ENCODE results near the gene PHF8.
A peak's percentile ranks its signal among the peaks of the same experiment; 100 is the strongest.

The PHF8 gene

GRCh38 chrX:54044126-54044876 lies at the start of gene PHF8:
Gene PHF8 (minus strand): TSS chrX:54044473. CDS start chrX:54042728, 1,745 bp downstream.
- H3K27me3 Mint-ChIP-seq: peaks cover 9% of the 10 kb centered on the region
- DNase-seq: peak; percentile 94
- H3K27ac Mint-ChIP-seq: peak within 1 kb of the TSS; percentile 99
- H3K36me3 Mint-ChIP-seq (ENCODE audit: low read depth): peaks cover 37% of the 10 kb centered on the region
- H3K4me3 Mint-ChIP-seq: peak within 1 kb of the TSS; percentile 90
- peaks cover 27% of the 10 kb centered on the region for H3K4me1 Mint-ChIP-seq (ENCODE audit: low read depth)
- H3K9me3 Mint-ChIP-seq: no peaks in the 10 kb centered on the region

- Mint-ChIP-seq H3K36me3 (ENCODE audit: low read depth) (peaks cover 2% of the 10 kb centered on the region), H3K4me3 (no peak overlapping the region), H3K27ac (no peak overlapping the region), H3K4me1 (ENCODE audit: low read depth) (no peaks in the 10 kb centered on the region), H3K27me3 (peaks cover 2% of the 10 kb centered on the region), H3K9me3 (no peaks in the 10 kb centered on the region)
- no peak for DNase-seq
These were observed 49.3 kb upstream of the PHF8 start for GRCh38 chrX:54093571-54093970.

- Mint-ChIP-seq H3K36me3 (ENCODE audit: low read depth) (peaks cover 2% of the 10 kb centered on the region), H3K4me3 (no peak overlapping the region), H3K27ac (no peak overlapping the region), H3K27me3 (peaks cover under 1% of the 10 kb centered on the region), H3K4me1 (ENCODE audit: low read depth) (no peaks in the 10 kb centered on the region), H3K9me3 (no peaks in the 10 kb centered on the region)
- no peak for DNase-seq
These were observed 48.9 kb upstream of the PHF8 start for GRCh38 chrX:54093159-54093558.

- Mint-ChIP-seq H3K4me3 (no peak overlapping the region), H3K9me3 (no peaks in the 10 kb centered on the region), H3K27me3 (no peaks in the 10 kb centered on the region), H3K27ac (no peak overlapping the region), H3K4me1 (ENCODE audit: low read depth) (no peaks in the 10 kb centered on the region), H3K36me3 (ENCODE audit: low read depth) (peaks cover 2% of the 10 kb centered on the region)
- no peak for DNase-seq
These were observed 46.6 kb upstream of the PHF8 start for GRCh38 chrX:54090880-54091279.

GRCh38 chrX:54089191-54089590 lies 44.9 kb upstream of the PHF8 start:
- no peak for DNase-seq
- Mint-ChIP-seq H3K4me3 (no peak overlapping the region), H3K36me3 (ENCODE audit: low read depth) (peaks cover 9% of the 10 kb centered on the region), H3K9me3 (no peaks in the 10 kb centered on the region), H3K4me1 (ENCODE audit: low read depth) (peaks cover 1% of the 10 kb centered on the region), H3K27me3 (no peaks in the 10 kb centered on the region), H3K27ac (no peak overlapping the region)

- H3K27ac Mint-ChIP-seq: no peak overlapping the region
- no peaks in the 10 kb centered on the region for H3K27me3 Mint-ChIP-seq
- no peaks in the 10 kb centered on the region for H3K9me3 Mint-ChIP-seq
- peaks cover 9% of the 10 kb centered on the region for H3K36me3 Mint-ChIP-seq (ENCODE audit: low read depth)
- H3K4me3 Mint-ChIP-seq: no peak overlapping the region
- DNase-seq: no peak
- peaks cover 1% of the 10 kb centered on the region for H3K4me1 Mint-ChIP-seq (ENCODE audit: low read depth)
These were observed 43.4 kb upstream of the PHF8 start for GRCh38 chrX:54087661-54088060.

- peaks cover 9% of the 10 kb centered on the region for H3K36me3 Mint-ChIP-seq (ENCODE audit: low read depth)
- H3K27me3 Mint-ChIP-seq: no peaks in the 10 kb centered on the region
- H3K4me1 Mint-ChIP-seq (ENCODE audit: low read depth): peaks cover 1% of the 10 kb centered on the region
- DNase-seq: no peak
- no peak overlapping the region for H3K4me3 Mint-ChIP-seq
- H3K27ac Mint-ChIP-seq: peak overlapping the region; percentile 70
- H3K9me3 Mint-ChIP-seq: no peaks in the 10 kb centered on the region
These were observed 41.4 kb upstream of the PHF8 start for GRCh38 chrX:54085666-54086065.

- Mint-ChIP-seq H3K4me3 (no peak overlapping the region), H3K9me3 (no peaks in the 10 kb centered on the region), H3K27ac (no peak overlapping the region), H3K36me3 (ENCODE audit: low read depth) (no peaks in the 10 kb centered on the region), H3K4me1 (ENCODE audit: low read depth) (no peaks in the 10 kb centered on the region), H3K27me3 (peaks cover 2% of the 10 kb centered on the region)
- DNase-seq: no peak
These were observed 32.6 kb upstream of the PHF8 start for GRCh38 chrX:54076903-54077302.

GRCh38 chrX:54074826-54075225 lies 30.6 kb upstream of the PHF8 start:
- no peak overlapping the region for H3K4me3 Mint-ChIP-seq
- H3K27ac Mint-ChIP-seq: no peak overlapping the region
- H3K4me1 Mint-ChIP-seq (ENCODE audit: low read depth): no peaks in the 10 kb centered on the region
- no peaks in the 10 kb centered on the region for H3K9me3 Mint-ChIP-seq
- no peak for DNase-seq
- no peaks in the 10 kb centered on the region for H3K36me3 Mint-ChIP-seq (ENCODE audit: low read depth)
- peaks cover 10% of the 10 kb centered on the region for H3K27me3 Mint-ChIP-seq

- H3K27me3 Mint-ChIP-seq: peaks cover 19% of the 10 kb centered on the region
- no peak for DNase-seq
- H3K27ac Mint-ChIP-seq: no peak overlapping the region
- H3K4me3 Mint-ChIP-seq: no peak overlapping the region
- no peaks in the 10 kb centered on the region for H3K9me3 Mint-ChIP-seq
- H3K4me1 Mint-ChIP-seq (ENCODE audit: low read depth): no peaks in the 10 kb centered on the region
- no peaks in the 10 kb centered on the region for H3K36me3 Mint-ChIP-seq (ENCODE audit: low read depth)
These were observed 23.5 kb upstream of the PHF8 start for GRCh38 chrX:54067766-54068165.

- Mint-ChIP-seq H3K9me3 (no peaks in the 10 kb centered on the region), H3K27me3 (peaks cover 19% of the 10 kb centered on the region), H3K36me3 (ENCODE audit: low read depth) (no peaks in the 10 kb centered on the region), H3K4me3 (no peak overlapping the region), H3K4me1 (ENCODE audit: low read depth) (no peaks in the 10 kb centered on the region), H3K27ac (no peak overlapping the region)
- DNase-seq: no peak
These were observed 22.6 kb upstream of the PHF8 start for GRCh38 chrX:54066841-54067240.

- H3K9me3 Mint-ChIP-seq: no peaks in the 10 kb centered on the region
- no peaks in the 10 kb centered on the region for H3K36me3 Mint-ChIP-seq (ENCODE audit: low read depth)
- peaks cover 11% of the 10 kb centered on the region for H3K27me3 Mint-ChIP-seq
- no peak overlapping the region for H3K4me3 Mint-ChIP-seq
- H3K27ac Mint-ChIP-seq: no peak overlapping the region
- DNase-seq: no peak
- H3K4me1 Mint-ChIP-seq (ENCODE audit: low read depth): no peaks in the 10 kb centered on the region
These were observed 20.3 kb upstream of the PHF8 start for GRCh38 chrX:54064564-54064963.

GRCh38 chrX:54063361-54063760 lies 19.1 kb upstream of the PHF8 start:
- no peaks in the 10 kb centered on the region for H3K9me3 Mint-ChIP-seq
- H3K27ac Mint-ChIP-seq: no peak overlapping the region

GRCh38 chrX:54049801-54050200 lies 5.5 kb upstream of the PHF8 start:
- H3K36me3 Mint-ChIP-seq (ENCODE audit: low read depth): no peaks in the 10 kb centered on the region

More at GRCh38 chrX:54063361-54063760, 19.1 kb upstream of the PHF8 start:
- Mint-ChIP-seq H3K4me3 (no peak overlapping the region), H3K4me1 (ENCODE audit: low read depth) (no peaks in the 10 kb centered on the region), H3K27me3 (peaks cover 11% of the 10 kb centered on the region), H3K36me3 (ENCODE audit: low read depth) (no peaks in the 10 kb centered on the region)
- no peak for DNase-seq

GRCh38 chrX:54048412-54048811 lies 4.1 kb upstream of the PHF8 start:
- no peak for DNase-seq
- no peaks in the 10 kb centered on the region for H3K9me3 Mint-ChIP-seq
- H3K4me3 Mint-ChIP-seq: no peak overlapping the region
- peaks cover 9% of the 10 kb centered on the region for H3K27me3 Mint-ChIP-seq
- H3K36me3 Mint-ChIP-seq (ENCODE audit: low read depth): peaks cover 5% of the 10 kb centered on the region
- H3K27ac Mint-ChIP-seq: no peak overlapping the region
- H3K4me1 Mint-ChIP-seq (ENCODE audit: low read depth): peaks cover 10% of the 10 kb centered on the region

More at GRCh38 chrX:54049801-54050200, 5.5 kb upstream of the PHF8 start:
- Mint-ChIP-seq H3K4me3 (no peak overlapping the region), H3K27ac (no peak overlapping the region), H3K27me3 (peaks cover 14% of the 10 kb centered on the region), H3K4me1 (ENCODE audit: low read depth) (peaks cover 9% of the 10 kb centered on the region), H3K9me3 (no peaks in the 10 kb centered on the region)
- DNase-seq: no peak

All from activated T-cell treated with anti-CD3 and anti-CD28 coated beads, Interleukin-2, amount 50 U/mL, for 24 hours (primary cell).